ENCODE data around the gene GNB2. TPM values are rescaled to one million over a fixed set of nuclear protein-coding genes. Genes with fewer than 3 reads are reported as not detected.

The GNB2 gene
- total and polyA plus RNA-seq, 2 of the 13 experiments (the other 11 are each of a cell fraction or from before 2014, with no cell fraction given), result 48.3 to 67.1 TPM

- TF ChIP-seq ZNF3 (CRISPR knock-in tag; IDR thresholded peaks at IDR 0.05) (no peak), DMTF1 (CRISPR knock-in tag; IDR thresholded peaks at IDR 0.05) (no peak), REL (CRISPR knock-in tag; conservative IDR thresholded peaks at IDR 0.05) (no peak), ZNF784 (CRISPR knock-in tag; IDR thresholded peaks at IDR 0.05; ENCODE audit: borderline replicate concordance) (0 out of 2 replicates have a peak, but pooled peaks have one; percentile 15), ZFYVE20 (CRISPR knock-in tag; IDR thresholded peaks at IDR 0.05; ENCODE audit: borderline replicate concordance, low read depth) (no peak), RBFOX2 (IDR thresholded peaks at IDR 0.05; ENCODE audit: low read depth, low read length) (peak; percentile 63), CREB1 (IDR thresholded peaks at IDR 0.05) (no peak), CREB1 (CRISPR knock-in tag; IDR thresholded peaks at IDR 0.05) (no peak), FOXM1 (CRISPR knock-in tag; IDR thresholded peaks at IDR 0.05) (no peak), NFYB (CRISPR knock-in tag; IDR thresholded peaks at IDR 0.05) (no peak), HES4 (CRISPR knock-in tag; IDR thresholded peaks at IDR 0.05; ENCODE audit: borderline replicate concordance) (peak; percentile 72; the same call in 1 of the 2 replicates), HOMEZ (CRISPR knock-in tag; IDR thresholded peaks at IDR 0.05; ENCODE audit: low read depth) (peak; percentile 54; the same call in 1 of the 2 replicates), ZSCAN31 (CRISPR knock-in tag; IDR thresholded peaks at IDR 0.05; ENCODE audit: low read depth) (no peak), STAG1 (CRISPR knock-in tag; IDR thresholded peaks at IDR 0.05) (no peak), IKZF5 (CRISPR knock-in tag; IDR thresholded peaks at IDR 0.05) (no peak), ZBTB7A (CRISPR knock-in tag; IDR thresholded peaks at IDR 0.05) (0 out of 2 replicates have a peak, but pooled peaks have one; percentile 38), HDAC6 (IDR thresholded peaks at IDR 0.05; ENCODE audit: low read depth, low read length) (no peak), ZNF788 (CRISPR knock-in tag; IDR thresholded peaks at IDR 0.05; ENCODE audit: borderline replicate concordance) (peak; percentile 22; the same call in 1 of the 2 replicates)
Measured at GRCh38 chr7:100642534-100642907, 31.0 kb upstream of the GNB2 start (continued).
